Neural progenitor cell (in vitro differentiated cells): ENCODE results near the gene ETV6. TPM values are rescaled to one million over a fixed set of nuclear protein-coding genes. Genes with fewer than 3 reads are reported as not detected.

Experiments used
- DNase-seq: peaks from one replicate; pipeline ENCODE4 v3.0.0-alpha.2; 2016; ENCODE audit warnings: low spot score
- H2AFZ ChIP-seq: fragments of 200-600 bp; sonication (generic); replicated peaks from 2 replicates; pipeline ENCODE4 v1.6.1; 2016; ENCODE audit warnings: antibody characterized with exemption
- H3F3A ChIP-seq: fragments of 200-600 bp; sonication (generic); 2 replicates; pipeline ENCODE4 v1.6.1; 2016; ENCODE audit warnings: antibody characterized with exemption, low read depth
- H3K27ac ChIP-seq: fragments of 200-600 bp; sonication (generic); 2 replicates; pipeline ENCODE4 v1.5.1; 2016; ENCODE audit warnings: mild to moderate bottlenecking
- H3K27me3 ChIP-seq: fragments of 200-600 bp; sonication (generic); 2 replicates; pipeline ENCODE4 v1.6.1; 2016; ENCODE audit warnings: mild to moderate bottlenecking, moderate library complexity
- H3K36me3 ChIP-seq: fragments of 200-600 bp; sonication (generic); 2 replicates; pipeline ENCODE4 v1.5.1; 2016
- H3K4me1 ChIP-seq: fragments of 200-600 bp; sonication (generic); 2 replicates; pipeline ENCODE4 v1.6.1; 2016; ENCODE audit warnings: mixed run types
- H3K4me2 ChIP-seq: fragments of 200-600 bp; sonication (generic); 2 replicates; pipeline ENCODE4 v1.6.1; 2016
- H3K4me3 ChIP-seq: fragments of 200-600 bp; sonication (generic); 2 replicates; pipeline ENCODE4 v1.5.1; 2016
- H3K79me2 ChIP-seq: fragments of 200-600 bp; sonication (generic); 2 replicates; pipeline ENCODE4 v1.6.1; 2016; ENCODE audit warnings: low read depth
- H3K9ac ChIP-seq: fragments of 200-600 bp; sonication (generic); 2 replicates; pipeline ENCODE4 v1.6.1; 2016
- H3K9me3 ChIP-seq: fragments of 200-600 bp; sonication (generic); 2 replicates; pipeline ENCODE4 v1.5.1; 2016; ENCODE audit warnings: low read depth
- H4K20me1 ChIP-seq: fragments of 200-600 bp; sonication (generic); 2 replicates; pipeline ENCODE4 v1.6.1; 2016; ENCODE audit warnings: low read depth
- H3K27ac Mint-ChIP-seq: 3 replicates; pipeline ENCODE4 v1.8.0; 2021; ENCODE audit warnings: mixed read lengths
- H3K27me3 Mint-ChIP-seq: 2 replicates; pipeline ENCODE4 v1.8.0; 2022; ENCODE audit warnings: low read depth, mild to moderate bottlenecking, inconsistent platforms, moderate library complexity, mixed read lengths; ENCODE audit not compliant: insufficient read depth
- H3K36me3 Mint-ChIP-seq: 3 replicates; pipeline ENCODE4 v1.8.0; 2021; ENCODE audit warnings: mixed read lengths
- H3K4me1 Mint-ChIP-seq: 3 replicates; pipeline ENCODE4 v1.8.0; 2021; ENCODE audit warnings: mixed read lengths
- H3K4me3 Mint-ChIP-seq: 3 replicates; pipeline ENCODE4 v1.8.0; 2021; ENCODE audit warnings: mild to moderate bottlenecking, moderate library complexity, mixed read lengths
- H3K9me3 Mint-ChIP-seq: 3 replicates; pipeline ENCODE4 v1.8.0; 2020; ENCODE audit warnings: mixed read lengths
- CTCF ChIP-seq: fragments of 200-600 bp; sonication (generic); IDR thresholded peaks from 2 replicates; pipeline ENCODE4 v1.5.1; 2017; ENCODE audit warnings: antibody characterized with exemption, mild to moderate bottlenecking
- EZH2 ChIP-seq: fragments of 200-600 bp; sonication (generic); IDR thresholded peaks from 2 replicates; pipeline ENCODE4 v1.6.1; 2017; ENCODE audit warnings: antibody characterized with exemption, mild to moderate bottlenecking, moderate library complexity
- EZH2phosphoT487 ChIP-seq: fragments of 200-600 bp; sonication (generic); IDR thresholded peaks from 2 replicates; pipeline ENCODE4 v1.6.1; 2017; ENCODE audit warnings: antibody characterized with exemption
- total RNA-seq: library from RNA; depleted of rRNA; stranded (reverse); fragments of >200 nt; gene quantifications from 2 replicates; pipeline ENCODE4 v1.2.3, GENCODE V29; 2015; ENCODE audit warnings: low replicate concordance

ETV6 gene
- total RNA-seq, 1 donor from 2014 or later = 6.2 TPM

- Histone ChIP-seq H2AFZ (no peak overlapping the region), H4K20me1 (peaks cover 18% of the 10 kb centered on the region), H3F3A (peaks cover 25% of the 10 kb centered on the region), H3K9ac (no peak overlapping the region), H3K79me2 (no peaks in the 10 kb centered on the region), H3K4me1 (peaks cover 19% of the 10 kb centered on the region), H3K27ac (no peak overlapping the region), H3K4me2 (no peak overlapping the region), H3K4me3 (no peak overlapping the region), H3K9me3 (no peaks in the 10 kb centered on the region), H3K36me3 (no peaks in the 10 kb centered on the region), H3K27me3 (no peaks in the 10 kb centered on the region)
- Mint-ChIP-seq H3K4me1 (peaks cover 17% of the 10 kb centered on the region), H3K9me3 (no peaks in the 10 kb centered on the region), H3K36me3 (no peaks in the 10 kb centered on the region), H3K4me3 (no peak overlapping the region), H3K27ac (no peak overlapping the region), H3K27me3 (peaks cover 3% of the 10 kb centered on the region)
- DNase-seq = no peak
- TF ChIP-seq EZH2 = no peak
- no peak for TF ChIP-seq EZH2phosphoT487
- no peak for TF ChIP-seq CTCF
These were observed 92.1 kb downstream of the ETV6 start for GRCh38 chr12:11741434-11742092.

GRCh38 chr12:11743423-11744409 lies 94.2 kb downstream of the ETV6 start:
- H3K36me3 Mint-ChIP-seq = peaks cover 6% of the 10 kb centered on the region
- H3F3A ChIP-seq = peaks cover 25% of the 10 kb centered on the region
- H3K4me1 Mint-ChIP-seq = peaks cover 17% of the 10 kb centered on the region
- TF ChIP-seq EZH2 (no peak), CTCF (no peak), EZH2phosphoT487 (no peak)
- H3K9me3 Mint-ChIP-seq = no peaks in the 10 kb centered on the region
- H2AFZ ChIP-seq = no peak overlapping the region
- no peak overlapping the region for H3K4me3 ChIP-seq
- DNase-seq = peak; percentile 33
- peak overlapping the region; percentile 53 for H3K4me2 ChIP-seq
- no peaks in the 10 kb centered on the region for H3K9me3 ChIP-seq
- H3K27me3 Mint-ChIP-seq = peaks cover 3% of the 10 kb centered on the region
- no peak overlapping the region for H3K27ac Mint-ChIP-seq
- no peak overlapping the region for H3K27ac ChIP-seq
- H3K4me1 ChIP-seq = peaks cover 19% of the 10 kb centered on the region
- no peak overlapping the region for H3K9ac ChIP-seq
- peaks cover 18% of the 10 kb centered on the region for H4K20me1 ChIP-seq
- H3K36me3 ChIP-seq = no peaks in the 10 kb centered on the region
- H3K27me3 ChIP-seq = no peaks in the 10 kb centered on the region
- H3K4me3 Mint-ChIP-seq = no peak overlapping the region
- H3K79me2 ChIP-seq = no peaks in the 10 kb centered on the region

DNA sequence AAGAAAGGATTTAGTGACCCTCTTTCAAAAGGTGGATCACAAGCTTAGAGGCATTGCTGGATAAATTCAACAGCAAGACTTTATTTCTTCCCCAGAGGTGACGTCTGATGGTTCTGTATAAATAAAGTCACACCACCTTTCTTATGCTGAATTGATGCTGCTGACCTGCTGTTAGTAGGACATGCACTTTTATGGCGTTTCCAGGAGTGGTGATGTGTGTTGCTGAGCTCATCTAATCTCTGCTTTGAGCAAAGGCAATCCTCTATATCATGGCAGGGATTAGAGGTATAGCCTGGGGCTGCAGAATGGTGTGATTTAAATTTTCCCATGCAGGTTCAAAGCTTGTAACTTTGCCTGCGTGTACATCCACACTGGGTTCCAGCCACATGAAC lies 94.9 kb downstream of the ETV6 start:
- H3K4me1 Mint-ChIP-seq = peaks cover 17% of the 10 kb centered on the region
- no peak overlapping the region for H3K4me3 ChIP-seq
- H3K9me3 Mint-ChIP-seq = no peaks in the 10 kb centered on the region
- H2AFZ ChIP-seq = no peak overlapping the region
- H3K4me3 Mint-ChIP-seq = no peak overlapping the region
- H3K36me3 ChIP-seq = no peaks in the 10 kb centered on the region
- no peak for TF ChIP-seq EZH2phosphoT487
- TF ChIP-seq EZH2 = no peak
- TF ChIP-seq CTCF = no peak
- peaks cover 19% of the 10 kb centered on the region for H3K4me1 ChIP-seq
- H3K27ac Mint-ChIP-seq = no peak overlapping the region
- no peaks in the 10 kb centered on the region for H3K27me3 ChIP-seq
- H3K4me2 ChIP-seq = no peak overlapping the region
- DNase-seq = no peak
- peaks cover 25% of the 10 kb centered on the region for H3F3A ChIP-seq
- H3K27ac ChIP-seq = no peak overlapping the region
- H3K79me2 ChIP-seq = no peaks in the 10 kb centered on the region
- peaks cover 6% of the 10 kb centered on the region for H3K36me3 Mint-ChIP-seq
- H3K9me3 ChIP-seq = no peaks in the 10 kb centered on the region
- no peak overlapping the region for H3K9ac ChIP-seq
- H3K27me3 Mint-ChIP-seq = peaks cover 3% of the 10 kb centered on the region
- H4K20me1 ChIP-seq = peaks cover 18% of the 10 kb centered on the region
